HG02763 (cell line): ENCODE data around the gene AKAP13.

Experiments
- ATAC-seq: cut with Tn5 transposase; IDR thresholded peaks from one replicate; pipeline ENCODE4 v1.9.1; 2021; ENCODE audit warnings: mild to moderate bottlenecking, moderate library complexity; ENCODE audit not compliant: unreplicated experiment

AKAP13 gene

DNA sequence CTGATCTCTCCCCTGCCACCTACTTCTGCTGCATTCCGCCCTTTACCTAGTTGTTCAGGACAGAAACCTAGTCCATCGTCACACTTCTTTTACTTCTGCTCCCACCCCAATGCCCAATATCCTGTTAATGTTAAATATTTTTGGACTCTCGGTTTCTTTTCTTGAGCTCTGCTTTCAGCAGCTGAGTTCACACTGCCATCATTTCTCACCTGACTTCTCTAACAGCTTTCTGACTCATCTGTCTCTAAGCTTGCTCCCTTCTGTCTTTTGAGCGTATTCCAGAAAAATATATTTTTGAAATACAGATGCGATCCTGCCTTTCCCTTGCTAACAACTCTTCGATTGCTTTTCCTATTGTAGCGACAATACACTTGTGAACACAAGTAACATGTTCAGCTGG is 231.0 kb downstream of the AKAP13 start:
- no peak for ATAC-seq

DNA sequence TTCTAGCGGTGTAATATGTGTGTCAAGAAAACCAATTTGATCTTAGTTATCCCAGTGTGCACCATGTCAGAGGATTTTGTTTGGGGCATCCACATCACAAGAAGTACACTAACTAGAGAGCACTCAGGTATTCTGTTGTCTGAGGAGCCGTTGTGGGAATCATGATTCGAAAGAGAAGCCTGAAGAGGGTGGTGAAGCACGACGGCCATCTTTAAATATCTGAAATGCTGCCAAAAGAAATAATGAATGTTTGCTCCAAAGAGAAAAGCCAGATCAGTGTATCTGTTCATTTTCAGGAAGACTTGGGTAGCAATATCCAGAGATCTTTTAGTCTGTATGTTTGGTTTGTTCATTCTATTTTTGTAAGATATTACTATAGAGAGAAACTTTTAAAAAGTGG is 233.7 kb downstream of the AKAP13 start:
- ATAC-seq = no peak

DNA sequence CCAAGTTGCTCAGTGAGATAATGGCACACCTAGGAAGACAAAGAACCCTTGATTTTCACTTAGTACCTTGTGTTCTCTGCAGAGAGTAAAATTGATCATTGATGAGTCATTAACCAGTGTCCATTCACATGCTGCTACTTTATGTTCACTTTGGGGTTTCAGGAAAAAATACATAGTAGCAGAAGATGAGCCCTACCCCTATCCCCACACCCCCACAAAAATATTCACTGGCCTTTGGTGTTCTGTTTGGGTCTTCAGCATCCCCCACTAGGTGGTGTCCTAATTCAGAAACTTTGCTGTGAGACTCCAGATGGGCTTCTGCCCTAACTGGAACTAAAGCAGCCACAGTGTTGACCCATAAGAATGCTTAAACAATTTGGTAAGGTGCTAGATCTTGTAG is 235.5 kb downstream of the AKAP13 start:
- no peak for ATAC-seq

DNA sequence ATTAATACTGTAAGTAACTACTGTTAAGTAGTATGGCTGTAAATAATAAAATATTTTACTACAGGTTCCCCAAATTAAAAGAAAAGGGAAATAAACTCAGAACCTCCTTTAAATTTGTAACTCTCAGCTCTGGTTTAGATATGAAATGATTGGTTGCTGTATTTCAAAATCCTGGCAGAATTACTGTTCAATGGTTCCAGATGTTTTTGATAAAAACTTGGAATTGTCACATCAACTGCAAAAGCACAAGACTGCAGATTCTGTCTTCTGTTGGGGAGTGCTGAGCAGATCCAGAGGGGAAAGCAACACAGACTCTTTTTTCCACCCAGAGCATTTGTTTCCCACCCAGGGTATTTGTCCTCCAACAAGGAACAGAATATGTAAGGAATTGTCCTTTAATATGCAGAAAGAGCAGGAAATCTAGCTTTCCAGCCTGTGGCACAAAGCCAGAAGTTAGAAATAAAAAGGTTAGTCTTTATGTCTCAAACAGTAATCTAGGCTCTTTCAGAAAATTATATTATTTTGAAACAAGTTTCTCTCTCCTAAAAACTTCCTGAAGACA is 236.2 kb downstream of the AKAP13 start:
- ATAC-seq = no peak

DNA sequence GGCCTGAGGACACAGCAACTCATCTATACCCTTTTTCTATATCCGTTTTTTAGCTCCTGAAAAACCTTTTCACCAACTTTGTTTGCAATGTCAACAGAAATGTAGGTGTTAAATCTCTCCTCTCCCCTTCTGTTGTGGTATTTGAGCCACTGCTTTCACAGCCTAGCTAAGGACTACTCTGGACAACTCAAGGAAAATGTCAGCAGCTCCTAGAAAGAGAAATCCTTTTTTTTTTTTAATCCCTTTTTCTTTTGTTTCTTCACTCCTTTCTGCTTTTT is 237.8 kb downstream of the AKAP13 start:
- ATAC-seq = no peak

DNA sequence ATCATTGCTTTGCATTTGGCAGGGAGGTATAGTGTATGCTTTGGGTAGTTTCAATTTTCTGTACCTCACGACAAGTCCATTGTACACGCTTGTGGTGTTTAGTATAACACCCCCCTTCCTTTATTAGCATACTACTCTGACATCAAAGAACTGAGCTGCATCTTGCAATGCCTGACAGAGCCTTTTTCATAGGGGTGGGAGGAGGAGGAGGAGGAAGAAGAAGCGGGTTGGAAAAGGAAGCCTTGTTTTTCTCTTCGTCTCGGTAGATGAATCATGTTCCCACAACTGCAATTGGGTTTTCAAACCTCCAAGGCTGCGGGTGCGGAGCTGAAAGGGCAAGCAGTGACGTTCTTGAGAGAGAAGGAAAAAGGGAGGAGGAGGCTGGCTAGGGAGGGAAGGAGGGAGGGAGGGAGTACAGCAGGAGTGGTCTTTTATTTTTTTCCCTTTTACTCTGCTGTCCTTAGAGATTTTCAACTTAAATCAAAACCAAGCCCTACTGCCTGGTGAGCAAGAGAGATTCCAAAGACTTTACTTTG is 238.6 kb downstream of the AKAP13 start:
- no peak for ATAC-seq

DNA sequence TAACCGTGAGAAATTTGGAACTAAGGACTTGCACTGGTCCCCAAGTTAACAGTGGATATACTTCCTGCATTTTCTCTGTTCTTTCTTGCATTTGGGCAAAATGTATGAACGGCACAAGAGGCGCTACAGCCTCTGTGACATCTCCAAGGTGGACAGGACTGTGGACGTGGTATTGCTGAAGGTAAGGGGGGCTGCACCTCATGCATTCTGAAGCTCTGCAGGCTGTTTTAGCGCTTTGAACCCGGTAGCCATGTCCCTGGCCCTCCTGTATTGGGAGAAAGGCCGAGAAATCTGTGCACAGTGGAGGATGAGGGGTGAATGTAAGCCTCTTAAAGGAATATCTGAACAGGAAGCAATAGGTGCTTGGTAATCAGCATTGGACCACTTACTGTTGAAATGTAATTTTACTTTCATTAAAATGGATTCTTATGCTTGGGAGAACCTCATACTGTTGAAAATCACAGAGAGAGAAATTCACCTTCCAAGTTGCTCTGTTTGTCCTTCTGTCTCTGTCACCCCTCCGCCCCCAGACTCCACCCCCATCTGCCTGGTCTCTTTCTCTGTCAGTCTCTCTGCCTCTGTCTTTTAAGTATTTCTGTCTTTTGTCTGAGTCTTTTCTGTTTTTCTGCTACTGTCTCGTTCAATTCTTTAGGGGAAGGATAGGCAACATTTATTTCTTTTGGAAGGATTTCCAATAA is 239.7 kb downstream of the AKAP13 start:
- no peak for ATAC-seq

DNA sequence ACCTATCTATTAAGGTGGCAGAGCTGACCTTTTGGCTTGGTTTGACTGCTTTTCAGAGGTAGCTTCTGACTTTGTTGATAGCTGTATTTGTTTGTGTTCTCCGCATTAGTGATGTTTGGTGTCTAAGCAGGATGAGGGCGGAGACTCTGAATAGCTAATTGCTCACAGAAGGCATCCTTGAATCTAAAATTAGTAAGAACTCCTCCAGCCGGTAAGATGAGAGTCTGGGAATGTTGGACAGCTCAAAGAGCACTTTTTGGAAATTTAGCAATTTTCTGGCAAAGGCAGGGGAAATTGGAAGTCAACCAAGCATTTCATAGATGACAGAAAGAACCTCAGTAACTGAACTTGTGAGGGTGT is 240.3 kb downstream of the AKAP13 start:
- no peak for ATAC-seq

DNA sequence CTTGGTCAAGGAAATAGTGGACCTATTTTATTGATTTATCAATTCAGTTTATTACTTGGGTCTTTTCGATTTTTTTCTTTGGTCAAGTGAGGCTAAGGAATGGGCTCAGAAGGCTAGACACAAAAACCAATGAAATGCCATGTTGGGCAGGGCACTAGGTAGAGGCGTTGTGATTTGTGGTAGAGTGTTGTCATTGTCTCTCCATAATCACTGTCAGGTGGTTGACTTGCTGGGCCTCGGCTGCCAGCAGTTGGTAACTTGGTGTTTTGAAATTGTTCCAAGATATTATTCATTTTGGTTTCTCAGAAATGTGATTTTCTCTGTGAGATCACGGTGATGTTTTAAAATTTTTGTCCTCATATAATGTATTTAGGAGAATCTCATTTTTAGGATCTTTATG is 240.7 kb downstream of the AKAP13 start:
- no peak for ATAC-seq

DNA sequence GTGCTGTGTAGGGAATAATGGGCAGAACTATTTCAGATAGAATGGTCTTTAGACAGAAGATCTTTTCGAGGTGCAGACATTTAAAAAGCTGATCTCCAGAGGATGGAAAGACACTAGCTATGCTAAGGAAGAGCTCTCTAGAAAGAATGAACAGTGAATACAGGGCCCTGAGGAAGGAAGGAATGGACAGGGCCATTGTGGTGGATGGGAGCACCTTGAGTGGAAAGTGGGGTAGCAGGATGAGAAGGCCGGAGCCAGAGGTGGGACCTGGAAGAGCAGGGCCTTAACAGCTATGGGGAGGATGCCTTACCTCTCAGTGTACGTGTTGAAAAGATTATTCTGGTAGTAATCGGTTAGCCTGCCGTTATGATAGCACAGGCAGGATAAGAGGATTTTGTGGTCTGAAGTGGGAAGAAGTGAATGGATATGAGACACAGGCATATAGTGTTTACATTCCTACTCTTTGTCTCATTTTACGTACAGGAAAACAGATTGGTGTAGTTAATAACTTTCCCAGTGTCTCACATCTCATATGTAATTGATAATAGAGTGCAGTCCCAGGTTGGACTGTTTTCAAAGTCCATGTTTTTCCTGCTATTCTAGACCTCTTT is 241.9 kb downstream of the AKAP13 start:
- ATAC-seq = no peak

DNA sequence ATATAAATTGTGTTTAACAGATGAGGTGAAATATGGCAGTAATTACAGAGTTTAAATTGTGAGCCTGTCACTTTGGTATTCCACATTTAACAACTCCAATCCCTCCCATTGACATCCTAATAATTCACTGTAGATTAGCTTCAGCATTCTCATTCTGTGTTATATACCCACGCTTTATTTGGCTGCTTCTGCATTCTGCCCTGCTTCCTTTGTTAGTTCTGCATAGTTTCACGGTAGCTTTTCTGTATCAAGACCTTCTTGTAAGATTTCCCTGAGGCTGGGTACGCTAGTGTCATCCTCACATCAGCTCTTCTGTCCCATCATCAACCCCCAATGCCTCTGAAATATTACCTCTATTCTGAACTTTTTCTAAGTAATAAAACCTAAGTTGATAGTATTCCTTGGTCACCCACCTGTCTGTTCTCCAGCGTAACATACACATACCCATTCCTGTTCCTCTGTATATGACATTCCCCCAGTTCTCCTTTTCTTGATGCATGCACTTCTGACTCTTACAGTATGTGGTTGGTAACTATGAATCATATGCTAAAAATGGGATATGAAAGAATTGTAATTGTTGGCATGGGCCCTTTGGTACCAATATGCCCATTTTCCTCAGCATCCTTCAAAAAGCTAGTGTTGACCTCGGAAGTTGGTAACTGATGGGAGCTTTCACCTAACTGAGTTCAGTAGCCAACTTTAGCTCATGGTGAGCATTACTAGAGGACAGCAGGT is 243.1 kb downstream of the AKAP13 start:
- ATAC-seq = no peak

DNA sequence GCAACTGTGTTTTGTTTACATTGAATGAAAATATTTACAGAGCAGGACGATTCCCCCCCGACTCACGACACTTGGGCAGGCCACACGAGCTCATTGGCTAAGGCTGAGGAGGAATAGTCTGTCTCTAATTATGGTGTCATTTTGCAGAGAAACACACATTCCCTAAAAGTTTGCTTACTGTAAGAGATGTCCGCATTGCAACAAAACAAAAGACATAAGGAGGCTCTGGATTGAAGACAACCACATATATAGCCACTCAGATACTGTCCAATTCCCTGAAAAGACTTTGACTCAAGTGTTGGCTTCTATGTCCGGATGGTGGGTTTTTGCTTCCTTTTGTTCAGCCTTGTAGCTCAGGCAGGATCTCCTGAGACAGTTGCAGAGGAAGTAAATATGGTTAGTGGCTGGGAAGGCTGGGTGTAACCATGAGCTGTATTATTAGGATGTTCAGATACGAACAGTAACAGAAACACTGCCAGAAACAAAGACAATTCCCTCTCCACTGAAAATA is 243.9 kb downstream of the AKAP13 start:
- ATAC-seq = no peak

DNA sequence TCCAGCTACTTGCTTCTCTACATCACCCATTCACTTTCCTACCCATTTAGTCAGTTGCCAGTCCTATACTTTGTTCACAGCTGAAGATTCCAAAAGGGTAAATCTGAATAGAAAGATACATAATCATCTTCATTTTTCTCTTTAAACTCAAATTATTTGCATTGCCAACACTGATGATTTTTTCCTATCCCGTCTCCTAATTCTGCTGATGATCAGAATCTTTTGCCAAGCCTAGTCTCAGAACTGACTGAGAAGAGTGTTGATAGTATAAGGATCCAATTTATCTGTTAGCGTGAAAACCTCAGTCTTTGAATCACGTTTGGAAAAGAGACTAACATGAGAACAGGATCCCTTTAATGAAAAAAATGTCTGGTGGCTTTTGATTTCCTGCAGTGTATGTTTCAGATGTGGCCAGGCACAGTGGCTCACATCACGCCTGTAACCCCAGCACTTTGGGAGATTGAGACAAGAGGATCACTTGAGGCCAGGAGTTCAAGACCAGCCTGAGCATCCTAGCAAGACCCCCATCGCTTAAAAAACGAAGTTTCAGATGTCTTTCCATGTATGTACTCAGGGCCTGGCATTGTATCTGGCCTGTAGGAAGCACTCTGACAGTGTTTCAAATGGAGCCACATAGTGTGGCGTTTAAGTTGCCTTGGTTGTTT is 244.9 kb downstream of the AKAP13 start:
- ATAC-seq = peak; percentile 21

DNA sequence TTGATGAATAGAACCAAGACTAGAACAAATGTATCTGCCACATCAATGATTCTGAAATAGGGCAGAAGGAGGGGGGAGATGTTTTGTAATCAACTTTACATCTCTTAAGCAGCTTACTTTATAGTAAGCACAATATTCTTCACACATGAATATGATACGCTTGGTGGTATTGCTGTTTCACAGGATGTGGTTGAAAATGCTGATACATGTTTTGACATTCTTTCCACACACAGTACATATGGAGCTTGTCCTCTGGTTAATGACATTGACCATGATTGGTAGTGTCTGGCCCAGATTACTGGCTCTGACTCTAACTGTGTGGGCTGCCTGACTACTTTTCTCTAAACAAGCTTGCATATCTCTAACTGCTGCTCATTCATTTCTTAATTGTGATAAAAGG is 245.5 kb downstream of the AKAP13 start:
- peak; percentile 58 for ATAC-seq

DNA sequence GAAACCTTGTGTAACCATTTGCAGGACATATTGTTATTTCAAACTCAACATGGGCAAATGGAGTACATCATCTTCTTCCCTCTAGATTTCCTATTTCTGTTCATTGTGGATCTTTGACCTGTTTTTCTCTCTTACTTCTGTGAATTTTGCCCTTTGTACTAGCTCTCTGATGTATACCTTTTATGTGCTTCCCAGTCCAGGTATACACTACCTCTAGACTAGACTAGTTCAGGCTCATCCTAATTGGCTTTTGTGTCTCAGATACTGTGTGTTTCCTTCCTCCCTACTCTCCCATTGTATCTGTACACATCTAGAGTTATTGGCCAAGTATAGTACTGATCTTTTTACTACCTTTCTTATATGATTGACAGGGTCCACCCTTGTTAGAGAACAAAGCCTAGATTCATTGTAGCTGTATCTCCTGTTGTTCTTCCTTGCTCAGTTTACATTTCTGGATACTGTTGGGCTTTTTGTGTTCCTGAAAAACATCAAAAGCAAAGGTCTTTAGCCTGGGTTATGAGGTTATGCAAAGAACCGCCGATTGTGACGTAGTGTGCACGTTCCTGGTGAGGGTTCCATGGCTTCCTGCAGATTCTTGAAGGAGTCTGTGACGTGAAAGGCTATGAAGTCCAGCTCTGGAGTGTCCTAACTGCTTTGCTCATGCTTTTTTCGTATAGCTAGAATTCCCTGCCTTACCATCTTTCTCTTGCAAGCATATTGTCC is 247.0 kb downstream of the AKAP13 start:
- no peak for ATAC-seq

DNA sequence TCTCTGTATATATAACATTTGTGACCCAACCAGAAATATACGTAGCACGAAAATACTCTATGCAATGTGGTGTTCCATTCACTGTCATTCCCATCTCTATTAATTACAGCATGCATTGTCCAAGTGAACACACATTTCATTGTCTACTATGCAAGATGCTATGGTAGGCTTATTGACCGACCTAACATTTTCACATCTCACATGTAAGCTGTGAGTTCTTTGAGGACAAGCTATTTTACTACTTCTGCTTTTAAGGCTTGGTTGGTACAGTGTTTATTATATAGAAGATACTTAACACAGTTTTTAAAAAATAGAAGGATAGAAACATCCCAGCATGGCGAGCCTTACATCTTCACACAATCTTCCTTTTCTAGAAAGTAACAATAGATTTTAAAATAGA is 249.9 kb downstream of the AKAP13 start:
- no peak for ATAC-seq

DNA sequence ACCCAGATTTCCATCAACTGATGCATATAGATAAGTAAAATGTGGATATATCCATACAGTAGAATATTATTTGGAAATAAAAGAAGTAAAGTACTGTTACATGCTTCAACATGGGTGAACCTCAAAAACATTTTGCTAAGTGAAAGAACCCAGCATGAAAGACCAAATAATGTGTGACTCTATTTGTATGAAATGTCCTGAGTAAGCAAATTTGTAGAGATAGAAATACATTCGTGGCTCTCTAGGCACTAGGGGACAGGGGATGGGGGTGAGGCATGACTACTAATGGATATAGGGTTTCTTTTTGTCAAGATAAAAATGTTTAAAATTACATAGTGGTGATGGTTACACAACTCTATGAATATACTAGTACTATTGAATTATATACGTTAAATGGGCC is 250.6 kb downstream of the AKAP13 start:
- no peak for ATAC-seq

DNA sequence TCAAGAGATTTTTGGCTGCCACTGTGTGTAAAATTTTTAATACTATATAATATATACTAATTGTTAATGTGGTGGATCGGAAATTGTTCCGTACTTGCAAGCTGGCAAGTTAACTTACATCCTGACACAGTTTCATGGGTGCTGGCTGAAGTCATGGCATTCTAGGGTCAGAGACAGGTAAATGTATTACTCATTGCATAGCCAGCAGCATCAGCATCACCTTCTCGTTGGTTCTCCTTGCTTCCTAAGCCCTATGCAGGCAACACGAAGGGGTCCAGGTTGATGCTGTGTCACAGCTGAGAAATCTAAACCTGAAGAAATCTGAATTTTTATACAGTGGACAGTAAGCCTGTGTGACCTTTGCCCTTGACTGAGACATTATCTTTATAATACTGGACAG is 251.6 kb downstream of the AKAP13 start:
- ATAC-seq = no peak

DNA sequence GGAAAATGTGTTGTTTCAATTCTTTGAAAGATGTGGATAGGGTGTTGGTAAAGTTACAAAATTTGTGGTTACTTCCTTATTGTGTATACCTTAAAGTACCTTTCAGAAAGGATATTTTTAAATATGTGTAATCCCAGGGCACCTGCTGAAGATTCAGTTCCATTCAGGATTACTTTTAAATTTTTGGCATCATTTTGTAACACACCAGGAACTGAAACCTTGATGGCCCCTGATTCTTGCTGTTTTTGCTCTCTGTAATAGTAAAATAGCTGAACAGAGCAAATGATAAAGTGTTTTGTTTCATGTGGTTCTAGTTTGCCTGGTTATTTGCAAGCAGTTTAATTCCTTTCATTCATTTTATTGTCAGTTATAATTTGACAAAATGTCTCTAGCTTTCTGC is 253.5 kb downstream of the AKAP13 start:
- no peak for ATAC-seq

DNA sequence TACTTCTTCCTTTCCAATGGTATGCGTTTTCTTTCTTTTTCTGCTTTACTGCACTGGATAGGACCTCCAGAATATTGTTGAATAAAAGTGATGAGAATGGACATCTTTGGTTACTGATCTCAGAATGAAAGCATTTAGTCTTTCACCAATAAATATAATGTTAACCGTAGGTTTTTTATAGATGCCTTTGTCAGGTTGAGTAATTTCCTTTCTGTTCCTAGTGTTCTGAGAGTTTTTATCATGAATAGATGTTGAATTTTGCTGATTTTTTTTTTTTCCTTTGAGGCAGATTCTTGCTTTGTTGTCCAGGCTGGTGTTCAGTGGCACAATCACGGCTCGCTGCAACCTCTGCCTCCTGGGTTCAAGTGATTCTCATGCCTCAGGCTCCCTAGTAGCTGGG is 255.9 kb downstream of the AKAP13 start:
- no peak for ATAC-seq
